ENCODE measurements around the gene LRRC4C. TPM values are rescaled to one million over a fixed set of nuclear protein-coding genes. Genes with fewer than 3 reads are reported as not detected.

The LRRC4C gene
- polyA plus RNA-seq, 1 of the 3 experiments (the other 2 are of a cell fraction), result 0.16 TPM

DNA sequence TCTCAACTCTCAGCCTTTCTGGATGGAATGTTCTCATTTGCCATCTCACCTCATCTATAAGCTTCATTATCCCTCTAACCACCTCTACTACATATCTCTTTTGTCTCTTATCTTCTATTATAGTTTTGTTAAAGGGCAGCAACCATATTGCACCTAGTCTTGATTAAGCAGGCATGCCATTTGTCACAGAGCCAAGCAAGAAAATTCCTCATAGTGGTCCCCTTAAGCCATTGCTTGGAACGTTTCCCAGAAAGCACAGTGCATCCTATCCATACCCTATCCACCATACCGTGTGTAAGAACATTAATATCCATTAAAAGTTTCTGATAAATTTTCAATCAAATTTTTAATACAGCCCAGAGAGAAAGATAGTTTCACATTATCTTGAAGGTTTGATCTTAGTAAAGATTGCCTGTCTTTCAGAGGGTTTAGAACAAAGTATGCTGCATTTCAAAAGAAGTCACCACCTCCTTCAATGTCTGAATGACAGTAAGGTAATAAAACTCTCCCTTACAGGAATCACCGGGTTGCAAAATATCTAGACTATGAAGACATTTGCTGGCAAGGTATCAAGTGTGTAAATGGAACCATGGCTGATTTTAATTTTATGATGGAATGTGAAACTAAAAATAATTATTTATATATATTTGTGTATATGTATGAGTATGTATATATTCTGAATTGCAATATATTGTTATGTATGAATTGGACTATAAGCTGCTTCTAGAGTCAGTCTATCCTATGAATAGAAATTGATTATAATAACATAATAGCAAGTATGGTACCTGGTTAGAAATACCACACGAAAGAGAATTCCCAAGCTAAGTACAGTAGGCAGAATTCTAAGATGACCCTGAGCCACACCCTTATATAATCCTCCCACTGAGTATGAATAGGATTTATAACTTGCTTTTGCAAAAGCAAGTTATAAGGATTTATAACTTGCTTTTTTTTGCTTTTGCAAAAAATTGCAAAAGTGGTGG lies 1296.3 kb downstream of the LRRC4C start:
- POLR2A ChIA-PET, result no interaction called here
- H4K20me1 ChIP-seq (ENCODE audit: insufficient read depth), result no peaks in the 10 kb centered on the region

DNA sequence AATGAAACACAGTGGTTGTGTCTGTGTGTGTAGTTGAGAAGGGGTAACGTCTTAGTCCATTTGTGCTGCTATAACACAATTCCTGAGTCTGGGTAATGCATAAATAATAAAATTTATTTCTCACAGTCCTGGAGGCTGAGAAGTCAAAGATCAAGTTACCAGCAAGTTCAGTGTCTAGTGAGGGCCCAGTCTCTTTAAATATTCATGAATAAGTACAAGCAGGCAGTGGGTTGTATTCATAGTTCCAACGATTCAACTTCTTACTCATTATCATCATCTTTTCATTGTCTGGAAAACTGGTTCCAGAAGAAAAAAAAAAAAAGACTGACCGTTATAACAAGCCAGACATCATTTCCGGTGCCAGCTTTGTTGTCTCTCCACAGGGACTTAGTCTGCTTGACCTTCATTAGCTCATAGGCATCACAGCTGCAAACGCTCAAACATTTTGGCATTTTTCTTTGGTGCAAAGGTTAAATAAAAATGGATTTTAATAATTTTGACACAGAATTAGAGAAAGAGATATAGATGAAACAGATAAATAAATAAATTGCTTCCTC lies 1297.5 kb downstream of the LRRC4C start:
- 22% methylated on average over 5 of the region's 5 CpGs for WGBS (ENCODE audit: low lambda C conversion rate)
- Histone ChIP-seq H3K9ac (no peak overlapping the region), H3K4me1 (ENCODE audit: control insufficient read depth in 1 of 2, insufficient read depth in 2 of 2, low read depth in 1 of 2, low read length in 1 of 2) (peaks cover 5 to 18% of the 10 kb centered on the region in 2 experiments; a peak in 3 of 4 replicates), H3K36me3 (replicated peaks in 1 of 2; ENCODE audit: control insufficient read depth in 1 of 2, insufficient read depth in 2 of 2, low read length in 1 of 2) (no peaks in the 10 kb centered on the region), H3K79me2 (ENCODE audit: insufficient read depth) (no peaks in the 10 kb centered on the region), H4K20me1 (ENCODE audit: insufficient read depth) (no peaks in the 10 kb centered on the region), H3K27me3 (ENCODE audit: insufficient read depth) (no peaks in the 10 kb centered on the region), H3F3A (replicated peaks; ENCODE audit: insufficient read depth) (no peaks in the 10 kb centered on the region), H3K27ac (ENCODE audit: low read depth in 2 of 2, low read length in 1 of 2) (no peak overlapping the region; a peak in 2 of 4 replicates), H2AFZ (ENCODE audit: low read depth) (no peak overlapping the region; the same call in 1 of the 2 replicates), H3K4me2 (no peak overlapping the region), H3K9me2 (no peaks in the 10 kb centered on the region), H3K9me3 (no peaks in the 10 kb centered on the region), H3K4me3 (ENCODE audit: low read depth in 2 of 2, low read length in 1 of 2) (no peak overlapping the region)
- DNase-seq, result no peak
- POLR2A ChIA-PET, result no interaction called here
- CTCF ChIA-PET, result interaction anchor here (1.0 to 1.6 kb wide), 2 partner anchors 12 to 135 kb away, joined by 3 to 4 read pairs; no protein-coding TSS in a partner anchor
- TF ChIP-seq JUND (IDR thresholded peaks at IDR 0.05), result no peak
- TF ChIP-seq ELF1 (IDR thresholded peaks at IDR 0.05), result no peak
- TF ChIP-seq, protein P1, sequence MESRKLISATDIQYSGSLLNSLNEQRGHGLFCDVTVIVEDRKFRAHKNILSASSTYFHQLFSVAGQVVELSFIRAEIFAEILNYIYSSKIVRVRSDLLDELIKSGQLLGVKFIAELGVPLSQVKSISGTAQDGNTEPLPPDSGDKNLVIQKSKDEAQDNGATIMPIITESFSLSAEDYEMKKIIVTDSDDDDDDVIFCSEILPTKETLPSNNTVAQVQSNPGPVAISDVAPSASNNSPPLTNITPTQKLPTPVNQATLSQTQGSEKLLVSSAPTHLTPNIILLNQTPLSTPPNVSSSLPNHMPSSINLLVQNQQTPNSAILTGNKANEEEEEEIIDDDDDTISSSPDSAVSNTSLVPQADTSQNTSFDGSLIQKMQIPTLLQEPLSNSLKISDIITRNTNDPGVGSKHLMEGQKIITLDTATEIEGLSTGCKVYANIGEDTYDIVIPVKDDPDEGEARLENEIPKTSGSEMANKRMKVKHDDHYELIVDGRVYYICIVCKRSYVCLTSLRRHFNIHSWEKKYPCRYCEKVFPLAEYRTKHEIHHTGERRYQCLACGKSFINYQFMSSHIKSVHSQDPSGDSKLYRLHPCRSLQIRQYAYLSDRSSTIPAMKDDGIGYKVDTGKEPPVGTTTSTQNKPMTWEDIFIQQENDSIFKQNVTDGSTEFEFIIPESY (IDR thresholded peaks at IDR 0.05; ENCODE audit: borderline replicate concordance, low read depth), result no peak
- no peak for TF ChIP-seq RXRA (IDR thresholded peaks at IDR 0.05; ENCODE audit: borderline replicate concordance, low read depth)
- no peak for TF ChIP-seq GATA2 (CRISPR knock-in tag; IDR thresholded peaks at IDR 0.05)
- TF ChIP-seq, protein P2, sequence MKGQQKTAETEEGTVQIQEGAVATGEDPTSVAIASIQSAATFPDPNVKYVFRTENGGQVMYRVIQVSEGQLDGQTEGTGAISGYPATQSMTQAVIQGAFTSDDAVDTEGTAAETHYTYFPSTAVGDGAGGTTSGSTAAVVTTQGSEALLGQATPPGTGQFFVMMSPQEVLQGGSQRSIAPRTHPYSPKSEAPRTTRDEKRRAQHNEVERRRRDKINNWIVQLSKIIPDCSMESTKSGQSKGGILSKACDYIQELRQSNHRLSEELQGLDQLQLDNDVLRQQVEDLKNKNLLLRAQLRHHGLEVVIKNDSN (IDR thresholded peaks at IDR 0.05; ENCODE audit: borderline replicate concordance, low read depth), result no peak
- no peak for TF ChIP-seq NFIC (IDR thresholded peaks at IDR 0.05; ENCODE audit: borderline replicate concordance)
- no peak for TF ChIP-seq SIN3A (IDR thresholded peaks at IDR 0.05; ENCODE audit: borderline replicate concordance, low read depth, low read length)
- no peak for TF ChIP-seq NRF1 (IDR thresholded peaks at IDR 0.05; ENCODE audit: low read depth, low read length)
- TF ChIP-seq, protein P3, sequence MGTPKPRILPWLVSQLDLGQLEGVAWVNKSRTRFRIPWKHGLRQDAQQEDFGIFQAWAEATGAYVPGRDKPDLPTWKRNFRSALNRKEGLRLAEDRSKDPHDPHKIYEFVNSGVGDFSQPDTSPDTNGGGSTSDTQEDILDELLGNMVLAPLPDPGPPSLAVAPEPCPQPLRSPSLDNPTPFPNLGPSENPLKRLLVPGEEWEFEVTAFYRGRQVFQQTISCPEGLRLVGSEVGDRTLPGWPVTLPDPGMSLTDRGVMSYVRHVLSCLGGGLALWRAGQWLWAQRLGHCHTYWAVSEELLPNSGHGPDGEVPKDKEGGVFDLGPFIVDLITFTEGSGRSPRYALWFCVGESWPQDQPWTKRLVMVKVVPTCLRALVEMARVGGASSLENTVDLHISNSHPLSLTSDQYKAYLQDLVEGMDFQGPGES (IDR thresholded peaks at IDR 0.05; ENCODE audit: low read depth, low read length), result no peak
- no peak for TF ChIP-seq GABPA (IDR thresholded peaks at IDR 0.05; ENCODE audit: low read depth)
- TF ChIP-seq EP300 (IDR thresholded peaks at IDR 0.05; ENCODE audit: borderline replicate concordance in 1 of 2, low read depth in 1 of 2, low read length in 1 of 2), result no peak
- no peak for TF ChIP-seq MXI1 (IDR thresholded peaks at IDR 0.05; ENCODE audit: low read depth, low read length)

More for the DNA sequence above, 1296.3 kb downstream of the LRRC4C start:
- H3K4me3 ChIP-seq (ENCODE audit: low read depth in 2 of 2, low read length in 1 of 2), result no peak overlapping the region
- no peak overlapping the region for H3K4me2 ChIP-seq
- no peaks in the 10 kb centered on the region for H3F3A ChIP-seq (replicated peaks; ENCODE audit: insufficient read depth)
- DNase-seq, result no peak
- H3K36me3 ChIP-seq (replicated peaks in 1 of 2; ENCODE audit: control insufficient read depth in 1 of 2, insufficient read depth in 2 of 2, low read length in 1 of 2), result no peaks in the 10 kb centered on the region
- CTCF ChIA-PET, result interaction anchor here (0.6 to 1.6 kb wide), 2 partner anchors 13 to 130 kb away, joined by 3 to 4 read pairs; no protein-coding TSS in a partner anchor
- TF ChIP-seq, protein P4, sequence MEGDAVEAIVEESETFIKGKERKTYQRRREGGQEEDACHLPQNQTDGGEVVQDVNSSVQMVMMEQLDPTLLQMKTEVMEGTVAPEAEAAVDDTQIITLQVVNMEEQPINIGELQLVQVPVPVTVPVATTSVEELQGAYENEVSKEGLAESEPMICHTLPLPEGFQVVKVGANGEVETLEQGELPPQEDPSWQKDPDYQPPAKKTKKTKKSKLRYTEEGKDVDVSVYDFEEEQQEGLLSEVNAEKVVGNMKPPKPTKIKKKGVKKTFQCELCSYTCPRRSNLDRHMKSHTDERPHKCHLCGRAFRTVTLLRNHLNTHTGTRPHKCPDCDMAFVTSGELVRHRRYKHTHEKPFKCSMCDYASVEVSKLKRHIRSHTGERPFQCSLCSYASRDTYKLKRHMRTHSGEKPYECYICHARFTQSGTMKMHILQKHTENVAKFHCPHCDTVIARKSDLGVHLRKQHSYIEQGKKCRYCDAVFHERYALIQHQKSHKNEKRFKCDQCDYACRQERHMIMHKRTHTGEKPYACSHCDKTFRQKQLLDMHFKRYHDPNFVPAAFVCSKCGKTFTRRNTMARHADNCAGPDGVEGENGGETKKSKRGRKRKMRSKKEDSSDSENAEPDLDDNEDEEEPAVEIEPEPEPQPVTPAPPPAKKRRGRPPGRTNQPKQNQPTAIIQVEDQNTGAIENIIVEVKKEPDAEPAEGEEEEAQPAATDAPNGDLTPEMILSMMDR (IDR thresholded peaks at IDR 0.05), result no peak
- TF ChIP-seq ELF1 (IDR thresholded peaks at IDR 0.05) (no peak), TCF12 (IDR thresholded peaks at IDR 0.05) (0 out of 2 replicates have a peak, but pooled peaks have one; percentile 15), YY1 (IDR thresholded peaks at IDR 0.05; ENCODE audit: low read depth) (no peak), RCOR1 (IDR thresholded peaks at IDR 0.05; ENCODE audit: low read length) (peak; percentile 54; the same call in 1 of the 2 replicates), CHD2 (IDR thresholded peaks at IDR 0.05; ENCODE audit: low read length, partially characterized antibody) (peak; percentile 34), NFIC (IDR thresholded peaks at IDR 0.05; ENCODE audit: borderline replicate concordance) (0 out of 2 replicates have a peak, but pooled peaks have one; percentile 20), EP300 (IDR thresholded peaks at IDR 0.05; ENCODE audit: borderline replicate concordance in 1 of 2, low read depth in 1 of 2, low read length in 1 of 2) (peak in 1 of 2 experiments; percentile 62; a peak in 2 of 4 replicates), RXRA (IDR thresholded peaks at IDR 0.05; ENCODE audit: borderline replicate concordance, low read depth) (no peak), GATA2 (CRISPR knock-in tag; IDR thresholded peaks at IDR 0.05) (peak; percentile 43; the same call in 1 of the 2 replicates), GABPA (IDR thresholded peaks at IDR 0.05; ENCODE audit: low read depth) (no peak)
- no peak overlapping the region for H2AFZ ChIP-seq (ENCODE audit: low read depth)
- 8% methylated on average over 4 of the region's 4 CpGs for WGBS (ENCODE audit: low lambda C conversion rate)
- no peaks in the 10 kb centered on the region for H3K9me3 ChIP-seq
- H3K9ac ChIP-seq, result no peak overlapping the region
- peak overlapping the region in 1 of 2 experiments; percentile 28; a peak in 2 of 4 replicates for H3K27ac ChIP-seq (ENCODE audit: low read depth in 2 of 2, low read length in 1 of 2)
- H3K27me3 ChIP-seq (ENCODE audit: insufficient read depth), result no peaks in the 10 kb centered on the region
- peaks cover 5 to 18% of the 10 kb centered on the region in 2 experiments; a peak in 3 of 4 replicates for H3K4me1 ChIP-seq (ENCODE audit: control insufficient read depth in 1 of 2, insufficient read depth in 2 of 2, low read depth in 1 of 2, low read length in 1 of 2)
- no peaks in the 10 kb centered on the region for H3K9me2 ChIP-seq
- no peaks in the 10 kb centered on the region for H3K79me2 ChIP-seq (ENCODE audit: insufficient read depth)

Measured in SK-N-SH (cell line).